ENCODE measurements around the gene FDXACB1. TPM values are rescaled to one million over a fixed set of nuclear protein-coding genes. Genes with fewer than 3 reads are reported as not detected.
"Not testable (repeated sequence)": the region's sequence is repeated elsewhere in the genome, so short reads cannot be mapped to it uniquely, and the experiment has no call there.

FDXACB1 gene
- total RNA-seq, 2 experiments from 2014 or later = 4.4 to 5.9 TPM

DNA sequence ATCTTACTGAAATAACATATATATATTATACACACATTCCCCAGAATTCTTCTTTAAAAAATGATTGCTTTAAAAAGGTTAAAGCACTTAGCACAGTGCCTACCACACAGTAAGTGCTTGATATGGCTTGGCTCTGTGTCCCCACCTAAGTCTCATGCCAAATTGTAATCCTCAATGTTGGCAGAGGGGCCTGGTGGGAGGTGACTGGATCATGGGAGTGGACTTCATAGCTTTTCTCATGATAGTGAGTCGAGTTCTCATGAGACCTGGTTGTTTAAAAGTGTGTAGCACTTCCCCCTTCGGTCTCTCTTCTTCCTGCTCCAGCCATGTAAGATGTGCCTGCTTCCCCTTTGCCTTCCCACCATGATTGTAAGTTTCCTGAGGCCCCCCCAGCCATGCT is 26.4 kb upstream of the FDXACB1 start:
- no peak overlapping the region for H3K4me3 Mint-ChIP-seq
- ATAC-seq (no peak), DNase-seq (no peak)
- ChIA-PET POLR2A (no interaction called here), CTCF (interaction anchor here (0.9 to 2.2 kb wide), 2 partner anchors 18 to 77 kb away, joined by 3 to 5 read pairs; no protein-coding TSS in a partner anchor)
- no peaks in the 10 kb centered on the region for H3K36me3 Mint-ChIP-seq (ENCODE audit: low read depth)
- no peaks in the 10 kb centered on the region for H3K9me3 Mint-ChIP-seq (ENCODE audit: insufficient read depth)
- H3K27me3 Mint-ChIP-seq (ENCODE audit: low read depth) = peaks cover 18% of the 10 kb centered on the region
- no peak overlapping the region for H3K27ac Mint-ChIP-seq
- no peaks in the 10 kb centered on the region for H3K4me1 Mint-ChIP-seq (ENCODE audit: low read depth)

DNA sequence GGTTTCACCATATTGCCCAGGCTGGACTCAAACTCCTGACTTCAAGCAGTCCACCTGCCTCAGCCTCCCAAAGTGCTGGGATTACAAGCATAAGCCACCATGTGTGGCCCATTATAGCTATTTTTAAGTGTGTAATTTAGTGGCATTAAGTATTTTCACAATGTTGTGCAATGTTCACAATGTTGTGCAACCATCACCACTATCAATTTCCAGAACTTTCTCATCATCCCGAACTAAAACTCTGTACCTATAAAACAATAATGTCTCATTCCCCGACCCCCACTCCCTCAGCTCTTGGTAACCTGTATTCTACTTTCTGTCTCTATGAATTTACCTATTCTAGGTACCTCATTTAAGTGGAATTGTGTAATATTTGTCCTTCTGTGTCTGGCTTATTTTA is 7.9 kb upstream of the FDXACB1 start:
- DNase-seq (no peak), ATAC-seq (no peak)
- Mint-ChIP-seq H3K4me1 (ENCODE audit: low read depth) (no peaks in the 10 kb centered on the region), H3K36me3 (ENCODE audit: low read depth) (no peaks in the 10 kb centered on the region), H3K27ac (no peak overlapping the region), H3K9me3 (ENCODE audit: insufficient read depth) (no peaks in the 10 kb centered on the region), H3K4me3 (no peak overlapping the region), H3K27me3 (ENCODE audit: low read depth) (peaks cover 3% of the 10 kb centered on the region)
- ChIA-PET CTCF (interaction anchor here (0.9 kb wide), 1 partner anchor 19 kb away, joined by 3 read pairs; no protein-coding TSS in a partner anchor), POLR2A (no interaction called here)

DNA sequence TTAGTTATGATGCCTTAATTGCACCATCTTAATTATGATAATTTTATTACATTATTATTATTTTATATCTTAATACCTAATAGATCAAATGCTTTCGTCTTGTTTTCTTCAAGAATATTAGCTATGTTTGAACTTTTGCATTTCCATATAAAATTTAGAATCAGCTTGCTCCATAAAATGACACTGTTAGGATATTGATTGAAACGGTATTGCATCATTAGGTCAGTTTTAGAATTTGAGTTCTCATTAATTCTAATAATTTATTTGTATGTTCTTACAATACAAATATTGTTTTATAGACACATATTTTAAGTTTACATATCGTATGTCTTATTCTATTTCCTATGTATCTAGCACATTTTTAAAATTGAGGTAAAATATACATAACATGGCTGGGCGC is 7.1 kb upstream of the FDXACB1 start:
- Mint-ChIP-seq H3K9me3 (ENCODE audit: insufficient read depth) (no peaks in the 10 kb centered on the region), H3K27ac (no peak overlapping the region), H3K4me3 (no peak overlapping the region), H3K27me3 (ENCODE audit: low read depth) (peaks cover 2% of the 10 kb centered on the region), H3K36me3 (ENCODE audit: low read depth) (no peaks in the 10 kb centered on the region), H3K4me1 (ENCODE audit: low read depth) (no peaks in the 10 kb centered on the region)
- ChIA-PET POLR2A (interaction anchor here (0.6 kb wide), 1 partner anchor 136 kb away, joined by 3 read pairs; no protein-coding TSS in a partner anchor), CTCF (no interaction called here)
- ATAC-seq (no peak), DNase-seq (no peak)

DNA sequence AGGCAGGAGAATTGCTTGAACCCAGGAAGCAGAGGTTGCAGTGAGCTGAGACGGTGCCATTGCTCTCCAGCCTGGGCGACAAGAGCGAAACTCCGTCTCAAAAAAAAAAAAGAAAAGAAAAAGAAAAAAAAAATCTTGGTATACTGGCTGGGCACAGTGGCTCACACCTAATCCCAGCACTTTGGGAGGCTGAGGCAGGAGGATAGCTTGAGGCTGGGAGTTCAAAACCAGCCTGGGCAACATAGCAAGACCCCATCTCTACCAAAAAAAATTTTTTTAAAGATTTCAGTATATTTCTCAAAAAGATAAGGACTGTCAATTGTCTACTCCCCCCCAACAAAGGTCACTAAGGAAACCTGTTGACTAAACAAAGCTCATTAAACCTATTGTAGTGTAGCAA is 6.1 kb upstream of the FDXACB1 start:
- ATAC-seq; CTCF ChIA-PET; POLR2A ChIA-PET; H3K36me3 Mint-ChIP-seq (ENCODE audit: low read depth); DNase-seq; H3K27me3 Mint-ChIP-seq (ENCODE audit: low read depth); H3K27ac Mint-ChIP-seq; H3K9me3 Mint-ChIP-seq (ENCODE audit: insufficient read depth); H3K4me1 Mint-ChIP-seq (ENCODE audit: low read depth); H3K4me3 Mint-ChIP-seq: not testable (repeated sequence)

DNA sequence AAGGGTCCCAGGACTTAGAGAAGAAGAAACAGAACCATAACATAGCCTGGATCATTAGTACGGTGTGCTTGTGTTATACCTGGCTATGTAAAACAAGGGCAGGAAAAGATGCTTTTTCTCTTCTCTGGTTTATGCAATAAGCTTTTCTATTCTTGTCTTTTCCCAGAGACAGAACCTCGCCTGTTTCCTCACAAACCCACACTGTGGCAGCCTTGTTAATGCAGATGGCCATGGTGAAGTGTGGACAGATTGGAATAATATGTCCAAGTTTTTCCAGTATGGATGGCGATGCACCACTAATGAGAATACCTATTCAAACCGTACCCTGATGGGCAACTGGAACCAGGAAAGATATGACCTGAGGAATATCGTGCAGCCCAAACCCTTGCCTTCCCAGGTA is 3.2 kb upstream of the FDXACB1 start:
- no peak for DNase-seq
- H3K4me3 Mint-ChIP-seq = no peak overlapping the region
- POLR2A ChIA-PET = interaction anchor here (0.5 to 1.0 kb wide), 2 partner anchors 45 to 187 kb away, joined by 3 read pairs; no protein-coding TSS in a partner anchor
- H3K9me3 Mint-ChIP-seq (ENCODE audit: insufficient read depth) = no peaks in the 10 kb centered on the region
- H3K27me3 Mint-ChIP-seq (ENCODE audit: low read depth) = no peaks in the 10 kb centered on the region
- peaks cover 5% of the 10 kb centered on the region for H3K36me3 Mint-ChIP-seq (ENCODE audit: low read depth)
- ATAC-seq = no peak
- H3K27ac Mint-ChIP-seq = no peak overlapping the region
- H3K4me1 Mint-ChIP-seq (ENCODE audit: low read depth) = peaks cover 18% of the 10 kb centered on the region
- CTCF ChIA-PET = interaction anchor here (1.2 to 2.7 kb wide), 5 partner anchors 11 to 232 kb away, joined by 3 to 14 read pairs (median 5); partner anchors contain the start of gene ALG9

DNA sequence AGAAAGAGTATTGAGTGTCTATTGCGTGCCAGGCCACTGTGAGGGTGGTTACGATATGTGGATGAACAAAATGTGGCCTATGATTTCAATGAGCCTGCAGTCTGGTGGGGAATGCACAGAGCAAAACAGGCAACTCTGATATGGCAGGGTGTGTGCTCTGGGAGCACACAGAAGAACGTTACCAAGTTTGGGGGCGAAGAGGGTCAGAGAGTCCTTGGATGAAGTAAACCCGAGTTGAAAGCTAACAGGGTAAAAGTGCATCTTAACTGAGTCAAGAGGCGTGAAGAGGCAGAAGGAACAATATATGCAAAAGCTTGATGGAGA is 634 bp upstream of the FDXACB1 start:
- DNase-seq = no peak
- ATAC-seq = peak; percentile 6
- peak overlapping the region; percentile 99 for H3K27ac Mint-ChIP-seq
- no peaks in the 10 kb centered on the region for H3K9me3 Mint-ChIP-seq (ENCODE audit: insufficient read depth)
- POLR2A ChIA-PET = interaction anchor here (0.9 to 1.1 kb wide), 3 partner anchors 10 to 48 kb away, joined by 4 read pairs; no protein-coding TSS in a partner anchor
- H3K27me3 Mint-ChIP-seq (ENCODE audit: low read depth) = no peaks in the 10 kb centered on the region
- H3K4me3 Mint-ChIP-seq = peak overlapping the region; percentile 89
- H3K36me3 Mint-ChIP-seq (ENCODE audit: low read depth) = peaks cover 9% of the 10 kb centered on the region
- H3K4me1 Mint-ChIP-seq (ENCODE audit: low read depth) = peaks cover 18% of the 10 kb centered on the region
- CTCF ChIA-PET = interaction anchor here (0.9 to 2.6 kb wide), 4 partner anchors 8 to 54 kb away, joined by 3 to 14 read pairs (median 4); partner anchors contain the start of gene ALG9

DNA sequence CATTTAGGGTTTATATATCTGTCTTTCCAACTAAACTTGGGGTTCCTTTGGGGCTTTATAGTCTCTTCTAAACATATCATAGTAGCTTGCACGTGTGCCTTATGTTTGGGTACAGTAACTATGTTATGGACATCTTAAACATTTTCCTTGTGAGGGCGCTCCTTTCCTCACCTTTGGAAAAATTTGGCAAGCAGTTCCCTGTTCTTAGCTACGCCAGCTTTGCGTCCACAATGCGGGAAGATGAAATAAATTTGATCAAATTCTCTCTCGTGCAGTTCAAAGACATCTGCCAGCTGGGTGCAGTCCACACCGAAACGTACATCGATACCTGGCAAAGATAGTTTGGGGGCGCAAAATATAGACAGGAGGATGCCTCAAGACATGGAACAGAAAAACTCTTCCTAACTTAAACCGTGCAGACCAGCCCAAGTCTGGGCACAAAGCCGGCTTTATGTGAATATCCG is 548 bp downstream of the FDXACB1 start:
- CTCF ChIA-PET = interaction anchor here (0.9 to 1.7 kb wide), 7 partner anchors 48 to 125 kb away, joined by 3 to 7 read pairs (median 5); no protein-coding TSS in a partner anchor
- peak; percentile 7 for ATAC-seq

DNA sequence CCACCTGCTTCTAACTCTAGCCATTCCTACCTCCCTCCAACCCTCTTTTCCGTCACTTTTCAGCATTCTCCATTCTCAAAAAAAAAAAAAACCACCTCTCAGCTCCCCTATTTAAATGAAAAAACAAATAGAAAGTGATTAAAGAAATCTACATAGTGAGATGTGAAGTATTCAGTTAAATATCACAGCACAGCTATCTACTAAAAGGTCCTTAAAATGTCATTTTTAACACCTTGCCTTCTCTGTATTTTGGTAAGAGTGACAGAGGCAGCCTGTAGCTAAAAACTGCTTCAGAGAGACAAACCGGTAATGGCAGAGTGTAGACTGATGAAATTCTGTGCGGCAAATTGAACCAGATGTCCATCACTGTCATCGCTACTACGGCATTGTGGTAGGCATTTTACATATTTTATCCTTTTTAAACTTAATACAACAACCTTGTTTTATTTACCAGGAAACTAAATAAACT is 7.2 kb downstream of the FDXACB1 start:
- Mint-ChIP-seq H3K36me3 (ENCODE audit: low read depth) (peaks cover 26% of the 10 kb centered on the region), H3K9me3 (ENCODE audit: insufficient read depth) (no peaks in the 10 kb centered on the region), H3K27ac (peak overlapping the region; percentile 88), H3K4me3 (peak overlapping the region; percentile 89), H3K4me1 (ENCODE audit: low read depth) (peaks cover 23% of the 10 kb centered on the region), H3K27me3 (ENCODE audit: low read depth) (no peaks in the 10 kb centered on the region)
- ChIA-PET CTCF (interaction anchor here (0.8 to 2.5 kb wide), 15 partner anchors 9 to 408 kb away, joined by 3 to 14 read pairs (median 5); partner anchors contain the start of genes SDHD and TIMM8B), POLR2A (interaction anchor here (0.6 to 3.0 kb wide), 7 partner anchors 10 to 333 kb away, joined by 3 to 21 read pairs (median 4); partner anchors contain the start of gene PPP2R1B)
- ATAC-seq (no peak), DNase-seq (no peak)

More for the DNA sequence above, 548 bp downstream of the FDXACB1 start:
- Mint-ChIP-seq H3K9me3 (ENCODE audit: insufficient read depth) (no peaks in the 10 kb centered on the region), H3K4me3 (peak overlapping the region; percentile 89), H3K27me3 (ENCODE audit: low read depth) (no peaks in the 10 kb centered on the region), H3K36me3 (ENCODE audit: low read depth) (peaks cover 9% of the 10 kb centered on the region), H3K4me1 (ENCODE audit: low read depth) (peaks cover 18% of the 10 kb centered on the region), H3K27ac (peak overlapping the region; percentile 99)
- DNase-seq = no peak
- POLR2A ChIA-PET = interaction anchor here (0.8 kb wide), 1 partner anchor 47 kb away, joined by 3 read pairs; no protein-coding TSS in a partner anchor

DNA sequence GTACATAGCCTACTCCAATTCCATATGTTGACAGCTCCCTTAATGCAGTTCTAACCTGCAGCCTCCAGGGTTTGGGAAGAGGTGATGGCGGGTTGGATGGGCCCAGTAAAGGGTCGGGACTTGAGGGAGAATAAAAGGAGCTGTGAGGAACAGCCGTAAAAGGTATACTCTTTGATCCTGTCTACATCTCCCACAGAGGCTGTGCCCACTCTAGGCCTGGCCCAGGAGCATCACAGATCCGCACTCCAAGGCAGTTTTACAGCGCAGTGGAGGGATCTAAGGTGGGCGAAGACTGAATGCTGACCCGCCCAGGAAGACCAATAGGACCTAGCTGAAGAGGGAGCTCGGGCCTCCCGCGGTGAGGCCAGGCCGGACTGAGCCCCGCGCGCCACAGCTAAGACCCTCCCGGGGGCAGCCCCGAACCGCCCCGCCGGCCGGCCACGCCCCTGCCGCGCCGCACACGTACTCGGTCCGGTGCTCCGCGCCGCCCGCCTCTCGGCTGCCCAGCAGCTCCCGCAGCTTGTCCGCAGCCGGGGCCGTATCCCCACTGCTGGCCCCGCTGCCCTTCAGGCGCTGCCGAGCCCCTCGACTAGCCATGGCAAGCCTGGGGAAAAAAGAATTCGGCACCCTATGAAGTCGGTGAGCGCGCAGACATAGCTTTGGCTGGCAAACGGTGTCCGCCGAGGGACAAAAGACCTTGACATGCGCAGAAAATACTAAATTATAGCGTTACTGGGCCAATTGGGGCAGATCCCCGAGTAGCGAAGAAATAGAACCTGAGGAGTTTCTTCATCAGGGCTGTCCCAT is 7.9 kb downstream of the FDXACB1 start, which contains the start of gene ALG9:
TSS of gene ALG9 (minus strand) at position 696 of the 807 bp plus-strand sequence. CDS start at position 597, 99 bp downstream.
- Mint-ChIP-seq H3K4me1 (ENCODE audit: low read depth) (peaks cover 23% of the 10 kb centered on the region), H3K36me3 (ENCODE audit: low read depth) (peaks cover 31% of the 10 kb centered on the region), H3K27me3 (ENCODE audit: low read depth) (no peaks in the 10 kb centered on the region), H3K4me3 (peak within 1 kb of the TSS; percentile 89), H3K9me3 (ENCODE audit: insufficient read depth) (no peaks in the 10 kb centered on the region), H3K27ac (peak within 1 kb of the TSS; percentile 90)
- ChIA-PET POLR2A (interaction anchor here (0.6 to 3.0 kb wide), 12 partner anchors 10 to 332 kb away, joined by 3 to 21 read pairs (median 4); partner anchors contain the start of gene PPP2R1B), CTCF (interaction anchor here (0.6 to 2.5 kb wide), 20 partner anchors 10 to 409 kb away, joined by 3 to 14 read pairs (median 4); partner anchors contain the start of genes SDHD and TIMM8B)
- ATAC-seq = peak; percentile 93
- peak; percentile 91 for DNase-seq

DNA sequence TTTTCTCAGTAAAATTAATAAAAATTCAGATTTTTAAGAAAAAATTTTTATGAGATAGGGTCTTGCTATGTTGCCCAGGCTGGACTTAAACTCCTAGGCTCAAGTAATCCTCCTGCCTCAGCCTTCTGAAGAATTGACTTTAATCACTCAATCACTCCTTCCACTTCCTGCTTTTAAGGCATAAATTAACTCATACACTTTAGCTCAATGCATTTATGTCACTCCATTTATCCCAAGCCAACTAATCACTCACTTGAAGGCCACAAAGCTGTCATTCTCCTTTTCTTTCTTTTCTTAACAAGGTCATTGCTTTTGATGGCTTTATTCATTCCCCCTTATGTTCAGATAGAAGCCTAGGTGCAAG is 8.5 kb downstream of the FDXACB1 start:
- ChIA-PET CTCF (interaction anchor here (0.6 to 2.4 kb wide), 13 partner anchors 9 to 410 kb away, joined by 3 to 14 read pairs (median 4); no protein-coding TSS in a partner anchor), POLR2A (interaction anchor here (0.6 to 3.0 kb wide), 6 partner anchors 10 to 143 kb away, joined by 3 to 21 read pairs (median 4); no protein-coding TSS in a partner anchor)
- Mint-ChIP-seq H3K27ac (peak overlapping the region; percentile 90), H3K4me1 (ENCODE audit: low read depth) (peaks cover 23% of the 10 kb centered on the region), H3K27me3 (ENCODE audit: low read depth) (no peaks in the 10 kb centered on the region), H3K4me3 (peak overlapping the region; percentile 89), H3K36me3 (ENCODE audit: low read depth) (peaks cover 33% of the 10 kb centered on the region), H3K9me3 (ENCODE audit: insufficient read depth) (no peaks in the 10 kb centered on the region)
- DNase-seq (no peak), ATAC-seq (peak; percentile 6)

DNA sequence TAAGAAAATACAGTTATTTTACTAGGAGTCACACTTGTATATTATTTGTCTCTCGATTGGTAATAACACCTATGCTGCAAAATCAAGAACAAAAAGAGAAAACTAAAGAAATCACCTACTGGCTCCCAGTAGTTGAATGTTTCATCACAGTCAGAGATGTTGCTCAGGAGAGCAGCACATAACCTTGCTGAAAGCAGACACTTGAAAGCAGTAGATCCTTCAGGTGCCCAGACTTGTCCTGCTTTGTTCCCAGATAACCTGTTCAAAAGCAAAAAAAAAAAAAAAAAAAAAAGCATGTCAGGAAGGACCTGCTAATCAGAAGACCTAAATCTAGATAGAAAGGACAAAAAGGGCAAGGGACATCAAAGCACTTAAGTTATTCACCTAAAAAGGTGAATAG is 8.9 kb downstream of the FDXACB1 start:
- ATAC-seq = no peak
- Mint-ChIP-seq H3K36me3 (ENCODE audit: low read depth) (peaks cover 36% of the 10 kb centered on the region), H3K27ac (no peak overlapping the region), H3K27me3 (ENCODE audit: low read depth) (no peaks in the 10 kb centered on the region), H3K4me3 (peak overlapping the region; percentile 49), H3K9me3 (ENCODE audit: insufficient read depth) (no peaks in the 10 kb centered on the region), H3K4me1 (ENCODE audit: low read depth) (peaks cover 23% of the 10 kb centered on the region)
- no peak for DNase-seq
- POLR2A ChIA-PET = interaction anchor here (0.6 to 3.0 kb wide), 7 partner anchors 10 to 142 kb away, joined by 3 to 21 read pairs (median 4); no protein-coding TSS in a partner anchor
- CTCF ChIA-PET = interaction anchor here (0.6 to 2.4 kb wide), 11 partner anchors 9 to 410 kb away, joined by 3 to 14 read pairs (median 4); no protein-coding TSS in a partner anchor
